GM12878 (cell line): ENCODE data around the gene SEC31A. TPM values are rescaled to one million over a fixed set of nuclear protein-coding genes. Genes with fewer than 3 reads are reported as not detected.

ENCODE experiments used
- ATAC-seq: fragments of 200-7000 bp; cut with Tn5 transposase; 3 replicates; pipeline ENCODE4 v1.9.1; 2020; ENCODE audit warnings: mild to moderate bottlenecking, moderate library complexity
- BruUV-seq: library from RNA; stranded (reverse); fragments of 400-500 nt; replicated peaks from 2 replicates; lab custom pipeline; 2021; lab: Mats Ljungman, UMichigan
- CTCF ChIA-PET: fragments of 300-600 bp; sonication (Branson Sonifier 250); formaldehyde crosslinking; extraction: SDS; loops from one replicate; lab custom pipeline; 2021; ENCODE audit warnings: inconsistent platforms; lab: Yijun Ruan, JAX
- POLR2A ChIA-PET: fragments of 350-600 bp; formaldehyde crosslinking; extraction: SDS; loops from one replicate; lab custom pipeline; 2021; ENCODE audit warnings: inconsistent platforms; lab: Charles Lee
- RAD21 ChIA-PET: fragments of 300-600 bp; sonication (Branson Sonifier 250); formaldehyde crosslinking; loops from one replicate; lab custom pipeline; 2023; ENCODE audit warnings: antibody characterized with exemption; ENCODE audit not compliant: unreplicated experiment; lab: Charles Lee
- SMC1A ChIA-PET: fragments of 300-600 bp; sonication (Branson Sonifier 250); formaldehyde crosslinking; loops from one replicate; lab custom pipeline; 2023; ENCODE audit not compliant: unreplicated experiment, uncharacterized antibody; lab: Charles Lee
- DNase-seq: peaks from one replicate; pipeline ENCODE4 v3.0.0-alpha.2; 2011; ENCODE audit warnings: low read depth, low spot score
- FAIRE-seq: peaks from 3 replicates; lab custom pipeline; 2011; peaks lifted over from hg19 to GRCh38; lab: Jason Lieb, UNC
- H2AFZ ChIP-seq: 2 replicates; pipeline ENCODE4 v1.6.0; 2011; ENCODE audit warnings: low read depth, low read length, control low read depth; ENCODE audit not compliant: control insufficient read depth
- H3K27ac ChIP-seq: 2 replicates; pipeline ENCODE4 v1.5.1; 2011; ENCODE audit warnings: control low read depth; ENCODE audit not compliant: control insufficient read depth, insufficient read depth
- H3K27me3 ChIP-seq, 2 experiments: replicated peaks in 1 of 2; 2 replicates each; pipeline versions ENCODE4 v1.6.0 to v1.6.1; 2011; ENCODE audit warnings: low read length in 1 of 2; ENCODE audit not compliant: control insufficient read depth in 2 of 2, insufficient read depth in 2 of 2
- H3K36me3 ChIP-seq, 2 experiments: 2 replicates each; pipeline ENCODE4 v1.5.1; 2011; ENCODE audit warnings: low read length in 1 of 2; ENCODE audit not compliant: control insufficient read depth in 2 of 2, insufficient read depth in 2 of 2
- H3K4me1 ChIP-seq: 2 replicates; pipeline ENCODE4 v1.6.1; 2011; ENCODE audit warnings: mild to moderate bottlenecking, low read length, moderate library complexity, mixed read lengths; ENCODE audit not compliant: control insufficient read depth, insufficient read depth
- H3K4me2 ChIP-seq: 2 replicates; pipeline ENCODE4 v1.6.0; 2011; ENCODE audit warnings: control low read depth; ENCODE audit not compliant: control insufficient read depth, insufficient read depth
- H3K4me3 ChIP-seq: fragments of 200-600 bp; sonication (generic); 2 replicates; pipeline ENCODE4 v1.5.1; 2016
- H3K79me2 ChIP-seq: 2 replicates; pipeline ENCODE4 v1.6.0; 2011; ENCODE audit warnings: low read length; ENCODE audit not compliant: control insufficient read depth, insufficient read depth
- H3K9ac ChIP-seq: 2 replicates; pipeline ENCODE4 v1.8.0; 2011; ENCODE audit warnings: low read length, control low read depth, mixed read lengths; ENCODE audit not compliant: control insufficient read depth, insufficient read depth
- H3K9me3 ChIP-seq: replicated peaks from 3 replicates; pipeline ENCODE4 v1.5.1; 2011; ENCODE audit warnings: mild to moderate bottlenecking, low read length; ENCODE audit not compliant: control insufficient read depth, insufficient read depth
- H4K20me1 ChIP-seq: 2 replicates; pipeline ENCODE4 v1.6.0; 2011; ENCODE audit not compliant: control insufficient read depth, insufficient read depth
- ATF2 ChIP-seq: IDR thresholded peaks from 2 replicates; pipeline ENCODE4 v1.6.1; 2012; ENCODE audit warnings: low read length, inconsistent platforms
- BCL11A ChIP-seq: IDR thresholded peaks from 2 replicates; pipeline ENCODE4 v1.6.1; 2011; ENCODE audit warnings: low read depth, low read length
- EED ChIP-seq: sonication (generic); IDR thresholded peaks from 2 replicates; pipeline ENCODE4 v1.6.1; 2016; ENCODE audit warnings: antibody characterized with exemption, low read depth
- NR2C2 ChIP-seq: IDR thresholded peaks from 2 replicates; pipeline ENCODE4 v1.6.1; 2011; ENCODE audit warnings: borderline replicate concordance, low read depth; ENCODE audit not compliant: control insufficient read depth, insufficient read length
- POU2F2 ChIP-seq: IDR thresholded peaks from 3 replicates; pipeline ENCODE4 v1.6.1; 2011; ENCODE audit warnings: low read depth, mild to moderate bottlenecking, low read length, borderline replicate concordance
- RB1 ChIP-seq: fragments of 450-650 bp; formaldehyde crosslinking; IDR thresholded peaks from 2 replicates; pipeline ENCODE4 v1.6.1; 2017; ENCODE audit warnings: mild to moderate bottlenecking, borderline replicate concordance
- RUNX3 ChIP-seq: IDR thresholded peaks from 2 replicates; pipeline ENCODE4 v1.6.1; 2012; ENCODE audit warnings: low read length, inconsistent platforms
- USF2 ChIP-seq: IDR thresholded peaks from 2 replicates; pipeline ENCODE4 v1.6.1; 2011; ENCODE audit warnings: low read depth, low read length, improper control_type of control experiment, borderline replicate concordance
- WGBS: methylation state at CpG from one replicate; pipeline ENCODE4 v1.1.6; 2016; ENCODE audit warnings: low lambda C conversion rate; ENCODE audit not compliant: insufficient replicate concordance, insufficient coverage; ENCODE audit errors: missing lambda C conversion rate; 5-methylcytosine and 5-hydroxymethylcytosine counted together
- in situ Hi-C: fragments of 300-500 bp; cut with MboI; formaldehyde crosslinking; loops from 9 replicates; pipeline ENCODE4 v1.14.3; 2018; ENCODE audit warnings: mixed read lengths
- intact Hi-C: fragments of 100-400 bp; cut with micrococcal nuclease; formaldehyde crosslinking; loops from one replicate; pipeline ENCODE4 v1.14.2; 2022; ENCODE audit not compliant: unreplicated experiment
- polyA plus RNA-seq, 11 experiments: library from polyadenylated mRNA; depleted of rRNA in 4 of 11; unstranded in 6 of 11; stranded (reverse) in 5 of 11; fragments of >200 nt; fragmentation: Nextera tagmentation in 4 of 11; fragmentation: Illumina TruSeq in 1 of 11; extraction: Ambion mirVana in 4 of 11; extraction: Trizol in 1 of 11; gene quantifications; 1 replicate in 1 of 11; 2 replicates in 10 of 11; pipeline versions ENCODE4 v1.2.1 to v1.2.3, GENCODE V29; 2011 to 2016; ENCODE audit warnings: inconsistent platforms in 2 of 11, missing spikeins in 2 of 11, low read depth in 1 of 11
- total RNA-seq, 4 experiments: library from RNA; depleted of rRNA in 3 of 4; stranded (reverse); fragments of >200 nt in 3 of 4; fragmentation: Illumina TruSeq in 1 of 4; extraction: Trizol in 1 of 4; gene quantifications; 2 replicates each; pipeline versions ENCODE4 v1.2.1 to v1.2.3, GENCODE V29; 2013 to 2021

Gene SEC31A
- total and polyA plus RNA-seq, 10 of the 15 experiments (the other 5 are each of a cell fraction or from before 2014, with no cell fraction given) = 74.6 to 171 (median 129) TPM

GRCh38 chr4:82790060-82790660 lies 100.8 kb downstream of the SEC31A start (continued):
- no peak for TF ChIP-seq USF2
- no peak for TF ChIP-seq BCL11A
- TF ChIP-seq, all 136 proteins: peak for 0

GRCh38 chr4:82789025-82789776 lies 101.8 kb downstream of the SEC31A start:
- H3K36me3 ChIP-seq = no peaks in the 10 kb centered on the region
- H3K4me3 ChIP-seq = no peak overlapping the region
- no peak overlapping the region for H3K27ac ChIP-seq
- CTCF ChIA-PET = interaction anchor here (0.8 to 1.4 kb wide), 2 partner anchors 11 to 50 kb away, joined by 3 to 4 read pairs; no protein-coding TSS in a partner anchor
- no peak overlapping the region for H2AFZ ChIP-seq
- POLR2A ChIA-PET = no interaction called here
- FAIRE-seq = no peak
- TF ChIP-seq BCL11A (no peak), NR2C2 (no peak), RB1 (no peak), POU2F2 (no peak), ATF2 (no peak), EED (no peak), RUNX3 (no peak)
- H4K20me1 ChIP-seq = no peaks in the 10 kb centered on the region
- RAD21 ChIA-PET = interaction anchor here (0.8 kb wide), 1 partner anchor 11 kb away, joined by 3 read pairs; no protein-coding TSS in a partner anchor
- WGBS = 50% methylated on average over 7 of the region's 7 CpGs
- H3K79me2 ChIP-seq = no peaks in the 10 kb centered on the region
- H3K4me1 ChIP-seq = no peaks in the 10 kb centered on the region
- no peak for ATAC-seq
- no peak overlapping the region for H3K4me2 ChIP-seq
- intact Hi-C loops = no loop called here
- BruUV-seq = no TSS peak
- DNase-seq = no peak
- in situ Hi-C loops = no loop called here
- H3K9me3 ChIP-seq = no peaks in the 10 kb centered on the region
- no peak overlapping the region for H3K9ac ChIP-seq
- SMC1A ChIA-PET = no interaction called here
- no peaks in the 10 kb centered on the region for H3K27me3 ChIP-seq
